ENCODE data around the gene ALDH2.
"Not testable (repeated sequence)": the region's sequence is repeated elsewhere in the genome, so short reads cannot be mapped to it uniquely, and the experiment has no call there.

Gene ALDH2

GRCh38 chr12:111759991-111760390 lies 6.7 kb upstream of the ALDH2 start:
- DNase-seq = no peak

- no peak for DNase-seq
Measured at GRCh38 chr12:111761099-111761498, 5.6 kb upstream of the ALDH2 start.

- DNase-seq = no peak
Measured at GRCh38 chr12:111761706-111762105, 5.0 kb upstream of the ALDH2 start.

DNA sequence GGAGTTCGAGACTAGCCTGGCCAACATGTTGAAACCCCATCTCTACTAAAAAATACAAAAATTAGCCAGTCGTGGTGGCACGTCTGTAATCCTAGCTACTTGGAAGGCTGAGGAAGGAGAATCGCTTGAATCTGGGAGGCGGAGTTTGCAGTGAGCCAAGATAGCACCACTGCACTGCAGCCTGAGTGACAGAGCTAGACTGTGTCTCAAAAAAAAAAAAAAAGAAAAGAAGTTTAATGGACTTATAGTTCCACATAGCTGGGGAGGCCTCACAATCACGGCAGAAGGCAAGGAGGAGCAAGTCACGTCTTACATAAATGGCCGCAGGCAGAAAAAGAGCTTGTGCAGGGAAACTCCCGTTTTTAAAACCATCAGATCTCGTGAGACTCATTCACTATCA lies 3.2 kb upstream of the ALDH2 start:
- DNase-seq = not testable (repeated sequence)

- DNase-seq = no peak
Measured at GRCh38 chr12:111764120-111764821, 2.5 kb upstream of the ALDH2 start.

DNA sequence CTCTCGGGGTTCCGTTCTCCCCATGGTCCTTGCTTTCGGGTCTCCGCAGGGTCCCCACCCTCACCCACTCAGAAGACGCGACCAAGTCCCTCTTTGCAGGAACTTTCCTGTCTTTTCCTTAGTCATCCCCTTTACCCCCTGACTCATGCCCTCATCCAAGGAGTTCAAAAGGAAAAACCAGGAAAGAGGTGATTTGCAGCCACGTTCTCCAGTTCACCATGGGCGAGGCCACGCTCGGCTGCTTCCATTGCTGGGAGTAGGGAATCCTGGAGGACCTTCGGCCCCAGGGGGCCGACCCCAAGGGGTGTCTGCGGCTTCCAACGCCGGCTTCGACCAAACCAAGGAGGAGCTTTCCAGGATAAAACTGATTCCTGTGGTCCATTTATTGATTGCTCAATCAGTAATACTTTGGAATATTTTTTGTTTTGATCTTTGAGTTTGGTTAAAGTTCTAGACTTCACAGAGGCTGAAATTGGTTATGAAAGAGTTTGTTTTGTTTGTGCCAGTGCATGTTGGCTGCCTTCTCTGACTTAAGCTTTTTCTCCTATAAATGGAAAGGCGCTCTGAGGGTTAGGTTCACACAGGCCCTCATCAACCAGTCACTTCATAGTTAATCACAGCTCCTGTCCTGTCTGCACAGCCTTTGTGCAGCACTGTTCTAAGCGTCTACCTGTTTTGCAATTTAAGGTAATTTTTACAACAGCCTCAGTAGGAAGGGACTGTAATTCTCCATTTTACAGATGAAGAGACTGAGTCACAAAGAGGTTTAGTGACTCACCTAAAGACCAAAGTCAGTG lies 827 bp downstream of the ALDH2 start:
- no peak for DNase-seq

DNA sequence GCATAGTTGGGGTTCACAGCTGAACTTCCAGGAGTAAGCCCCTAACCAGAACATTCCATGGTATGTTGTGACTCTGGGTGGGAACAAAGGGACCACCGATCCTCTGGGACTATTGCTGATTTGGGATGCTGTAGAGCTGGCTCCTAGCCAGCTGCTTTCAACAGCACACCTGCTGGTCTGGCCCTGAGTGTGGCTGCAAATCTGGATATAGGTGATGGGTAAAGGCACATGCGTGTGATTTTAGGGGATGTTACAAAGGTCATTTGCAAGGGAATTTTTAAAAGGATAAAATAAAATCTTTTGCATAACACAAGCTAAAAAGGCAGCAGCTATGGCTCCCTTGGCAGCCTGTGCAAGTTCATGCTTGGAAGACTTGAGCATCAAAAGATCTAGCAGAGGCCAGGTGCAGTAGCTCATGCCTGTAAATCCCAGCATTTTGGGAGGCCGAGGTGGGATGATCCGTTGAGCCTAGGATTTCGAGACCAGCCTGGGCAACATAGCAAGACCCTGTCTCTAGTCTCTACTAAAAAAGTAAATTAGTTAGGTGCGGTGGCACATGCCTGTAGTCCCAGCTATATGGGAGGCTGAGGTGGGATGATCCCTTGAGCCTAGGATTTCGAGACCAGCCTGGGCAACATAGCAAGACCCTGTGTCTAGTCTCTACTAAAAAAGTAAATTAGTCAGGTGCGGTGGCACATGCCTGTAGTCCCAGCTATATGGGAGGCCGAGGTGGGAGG lies 1.6 kb downstream of the ALDH2 start:
- DNase-seq = no peak

DNA sequence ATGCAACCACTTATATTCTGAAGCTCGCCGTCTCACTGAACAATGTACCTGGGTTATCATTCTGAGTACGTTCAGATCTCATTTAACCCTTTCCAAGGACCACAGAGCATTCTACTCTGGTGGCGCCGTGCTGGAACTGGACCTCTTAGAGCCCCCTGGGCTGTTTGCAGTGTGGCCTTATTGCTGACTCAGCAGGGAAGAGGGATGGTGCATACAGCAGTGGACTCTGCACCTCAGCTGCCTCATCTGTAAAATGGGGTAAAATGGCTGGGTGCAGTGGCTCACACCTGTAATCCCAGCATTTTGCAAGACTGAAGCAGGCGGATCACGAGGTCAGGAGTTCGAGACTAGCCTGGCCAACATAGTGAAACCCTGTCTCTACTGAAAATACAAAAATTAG lies 2.9 kb downstream of the ALDH2 start:
- DNase-seq = no peak

DNA sequence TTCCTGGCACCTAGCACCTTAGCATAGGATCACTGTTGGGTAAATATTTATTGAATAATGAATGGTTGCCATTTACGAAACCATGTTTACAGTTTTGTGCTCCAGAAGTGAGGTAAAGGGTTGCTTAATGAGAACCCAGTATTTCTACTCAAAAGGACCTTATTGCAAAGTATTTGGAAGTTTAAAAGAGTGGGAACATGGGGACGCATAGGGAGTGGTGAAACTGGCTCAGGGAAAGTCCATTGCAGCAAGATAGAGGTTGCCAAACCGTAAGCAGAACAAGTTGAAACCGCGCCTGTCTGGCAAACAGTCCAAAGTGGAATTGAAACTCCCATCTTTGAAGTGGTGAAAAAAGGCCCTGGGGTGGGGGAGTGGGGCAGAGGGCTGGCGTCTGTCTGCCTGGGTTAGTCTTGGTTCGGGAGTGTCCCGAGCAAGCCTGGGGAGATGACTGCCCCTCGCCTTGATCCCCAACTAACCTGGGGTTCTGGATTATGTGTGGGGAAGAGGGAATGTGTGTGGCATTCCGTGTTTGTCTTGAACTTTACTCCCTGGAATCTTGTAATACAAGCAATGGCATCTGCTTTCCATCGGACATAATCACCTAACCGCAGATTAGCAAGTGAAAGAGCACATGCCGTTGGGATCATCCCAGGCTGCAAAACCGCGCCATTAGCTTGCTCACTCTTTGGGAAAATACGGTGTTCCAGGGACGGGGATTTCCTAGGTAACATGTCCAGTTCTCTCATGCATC lies 7.2 kb downstream of the ALDH2 start:
- DNase-seq = no peak

DNA sequence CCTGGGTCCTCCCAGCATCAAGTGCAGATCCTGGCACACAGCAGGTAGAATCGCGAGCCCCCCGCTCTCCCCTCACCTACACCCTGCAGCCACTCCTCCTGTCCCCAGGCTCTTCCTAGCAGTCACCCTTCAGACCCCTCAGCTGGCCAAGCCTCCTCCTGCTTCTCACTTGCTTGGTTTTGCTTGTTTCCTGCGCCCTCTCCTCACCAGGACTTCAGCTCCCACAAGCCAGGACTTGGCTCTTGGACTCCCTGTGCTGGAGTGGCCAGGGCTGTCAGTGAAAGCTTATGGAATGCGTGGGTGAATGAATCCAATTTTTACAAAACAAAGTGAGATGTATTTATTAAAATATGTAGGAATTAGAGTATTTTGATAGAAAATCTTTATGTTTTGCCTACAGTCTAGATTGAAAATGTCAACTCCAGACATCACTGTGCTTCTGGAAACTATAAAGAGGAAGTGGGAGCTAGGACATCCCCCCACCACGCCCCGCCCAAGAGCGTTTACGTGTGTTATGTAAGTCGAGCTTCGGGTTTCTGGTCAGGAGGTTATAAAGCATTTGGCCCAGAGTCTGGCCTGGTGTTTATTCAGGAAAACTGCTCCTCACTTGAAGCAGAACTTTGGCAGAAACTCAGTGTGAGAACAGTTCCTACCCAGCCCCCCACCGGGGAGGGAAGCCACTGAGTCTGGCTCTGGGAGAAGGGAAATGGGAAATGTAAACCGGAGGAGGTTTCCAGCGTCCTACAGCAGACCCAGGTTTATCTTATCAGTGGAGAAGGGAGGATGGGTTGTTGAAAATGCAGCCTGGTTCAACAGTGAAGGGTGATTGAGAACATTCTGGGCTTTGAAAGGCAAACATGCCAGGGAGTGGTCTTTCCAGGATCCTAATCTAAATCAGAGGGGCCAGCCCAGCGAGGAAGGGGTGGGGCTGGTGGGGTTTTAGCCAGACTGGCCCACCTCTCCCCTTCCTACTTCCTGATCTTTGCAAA lies 8.8 kb downstream of the ALDH2 start:
- no peak for DNase-seq

GRCh38 chr12:111776836-111777344 lies 10.2 kb downstream of the ALDH2 start:
- no peak for DNase-seq

- DNase-seq = no peak
Measured at GRCh38 chr12:111777345-111778045, 10.8 kb downstream of the ALDH2 start.

DNA sequence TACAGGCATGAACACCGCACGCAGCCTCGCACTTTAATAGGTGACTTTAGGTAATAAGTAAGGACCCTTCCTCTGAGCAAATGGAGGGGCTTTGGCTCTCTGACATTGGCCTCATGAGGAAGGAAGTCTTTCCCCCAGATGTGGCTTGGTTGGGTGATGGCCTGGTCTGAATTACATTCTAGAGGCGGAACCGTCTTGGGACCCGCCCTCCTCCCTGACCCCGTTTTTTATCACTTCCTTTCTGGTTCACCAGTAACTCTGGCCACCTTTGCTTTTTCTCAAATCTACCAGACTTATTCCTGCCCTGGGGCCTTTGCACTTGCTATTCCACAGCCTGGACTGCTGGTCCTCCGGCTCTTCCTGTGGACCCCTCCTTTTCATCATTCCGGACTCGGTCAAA lies 13.4 kb downstream of the ALDH2 start:
- DNase-seq = no peak

DNA sequence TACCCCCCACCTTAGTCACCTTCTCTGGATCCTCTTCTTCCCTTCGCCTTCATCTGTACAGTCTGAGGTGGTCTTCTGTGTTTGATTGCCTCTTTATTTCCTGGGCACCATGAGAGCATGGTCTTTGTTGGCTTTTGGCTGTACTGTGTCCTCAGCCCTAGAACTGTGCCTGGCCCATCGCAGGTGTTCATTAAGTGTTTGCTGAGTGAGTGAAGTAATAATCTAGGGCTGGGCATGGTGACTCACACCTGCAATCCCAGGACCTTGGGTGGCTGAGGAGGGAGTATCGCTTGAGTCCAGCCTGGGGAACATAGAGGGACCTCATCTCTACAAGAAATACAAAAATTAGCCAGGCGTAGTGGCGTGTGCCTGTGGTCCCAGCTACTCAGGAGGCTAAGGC lies 13.9 kb downstream of the ALDH2 start:
- no peak for DNase-seq

DNA sequence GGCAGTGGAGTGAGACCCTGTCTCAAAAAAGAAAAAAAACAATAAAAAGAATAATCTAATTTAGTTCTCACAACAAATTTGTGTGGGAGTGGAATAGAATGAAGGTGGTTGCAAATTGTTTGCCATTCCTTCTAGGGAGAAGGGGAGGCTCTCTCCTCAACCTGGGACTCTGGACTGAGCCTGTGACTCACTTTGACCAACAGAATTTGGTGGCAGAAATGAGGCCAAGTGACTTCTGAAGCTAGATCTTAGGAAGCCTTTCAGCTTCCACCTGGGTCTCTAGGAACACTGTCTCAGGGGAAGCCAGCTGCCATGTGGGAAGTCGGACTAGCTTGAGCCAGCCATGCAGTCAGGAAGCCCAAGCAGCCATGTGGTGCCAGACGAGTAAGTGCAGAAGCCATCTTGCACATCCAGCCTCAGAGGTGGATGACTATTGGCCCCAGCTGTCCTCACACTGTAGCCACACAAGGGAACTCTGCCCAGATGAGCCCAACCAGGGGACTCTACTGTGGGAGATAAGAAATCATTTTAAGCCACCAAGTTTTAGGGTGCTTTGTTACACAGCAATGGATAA lies 14.4 kb downstream of the ALDH2 start:
- DNase-seq = no peak

- DNase-seq = no peak
Measured at GRCh38 chr12:111783046-111783445, 16.3 kb downstream of the ALDH2 start.

DNA sequence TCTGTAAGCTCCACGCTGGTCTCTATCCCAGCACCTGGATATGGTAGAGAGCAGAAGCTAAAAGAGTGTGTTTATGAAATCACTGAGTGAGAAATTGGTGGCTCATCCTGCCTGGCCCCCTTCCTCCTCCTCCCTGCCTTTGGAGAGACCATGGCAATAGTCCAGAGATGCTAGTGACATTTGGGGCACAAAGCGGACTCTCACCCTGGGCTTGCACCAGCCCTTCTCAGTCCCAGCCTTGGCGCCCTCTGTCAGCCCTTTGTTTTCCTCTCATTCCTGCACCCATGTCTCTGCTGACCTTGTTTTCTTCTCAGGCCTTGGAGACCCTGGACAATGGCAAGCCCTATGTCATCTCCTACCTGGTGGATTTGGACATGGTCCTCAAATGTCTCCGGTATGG lies 18.2 kb downstream of the ALDH2 start:
- DNase-seq = no peak

GRCh38 chr12:111785651-111786050 lies 18.9 kb downstream of the ALDH2 start:
- DNase-seq = no peak

- DNase-seq = no peak
Measured at GRCh38 chr12:111788178-111788654, 21.5 kb downstream of the ALDH2 start.

DNA sequence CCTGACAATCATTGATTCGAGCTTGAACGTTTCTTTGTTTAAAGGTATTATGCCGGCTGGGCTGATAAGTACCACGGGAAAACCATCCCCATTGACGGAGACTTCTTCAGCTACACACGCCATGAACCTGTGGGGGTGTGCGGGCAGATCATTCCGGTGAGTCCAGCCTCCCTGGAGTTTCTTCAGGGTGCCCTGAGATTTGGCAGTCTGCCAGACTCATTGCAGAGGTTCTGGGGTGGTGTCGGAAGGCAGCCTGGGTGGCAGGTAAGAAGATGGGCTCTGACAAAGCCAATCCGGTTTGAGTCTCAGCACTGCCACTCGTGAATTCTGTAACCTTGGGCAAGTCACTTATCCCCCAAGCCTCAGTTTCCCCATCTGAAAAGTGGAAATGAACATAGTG lies 23.0 kb downstream of the ALDH2 start:
- DNase-seq = no peak
